Loucy (cell line): ENCODE measurements around the gene SPOCK1.

Source experiments
- H2AFZ ChIP-seq: fragments of 200-600 bp; sonication (generic); 2 replicates; pipeline ENCODE4 v1.6.0; 2016; ENCODE audit warnings: antibody characterized with exemption, mild to moderate bottlenecking, low read length, moderate library complexity
- H3F3A ChIP-seq: fragments of 200-600 bp; 2 replicates; pipeline ENCODE4 v1.6.0; 2016; ENCODE audit warnings: antibody characterized with exemption, low read depth, mild to moderate bottlenecking
- H3K27me3 ChIP-seq: fragments of 200-600 bp; sonication (generic); 2 replicates; pipeline ENCODE4 v1.6.1; 2014; ENCODE audit warnings: low read length, mild to moderate bottlenecking; ENCODE audit not compliant: insufficient read depth, poor library complexity, severe bottlenecking
- H3K36me3 ChIP-seq: fragments of 200-600 bp; sonication (generic); 2 replicates; pipeline ENCODE4 v1.6.1; 2016; ENCODE audit warnings: low read length; ENCODE audit not compliant: insufficient read depth
- H3K4me1 ChIP-seq: fragments of 200-600 bp; sonication (generic); 2 replicates; pipeline ENCODE4 v1.5.1; 2014; ENCODE audit warnings: low read length, mild to moderate bottlenecking; ENCODE audit not compliant: insufficient read depth, poor library complexity, severe bottlenecking
- H3K4me2 ChIP-seq: fragments of 200-600 bp; sonication (generic); 2 replicates; pipeline ENCODE4 v1.6.0; 2014; ENCODE audit warnings: antibody characterized with exemption, low read length, low read depth, mild to moderate bottlenecking; ENCODE audit not compliant: poor library complexity, severe bottlenecking
- H3K4me3 ChIP-seq: fragments of 200-600 bp; sonication (generic); 2 replicates; pipeline ENCODE4 v1.5.1; 2014; ENCODE audit warnings: low read length, mild to moderate bottlenecking, mixed read lengths; ENCODE audit not compliant: poor library complexity, severe bottlenecking
- H3K79me2 ChIP-seq: fragments of 200-600 bp; sonication (generic); 2 replicates; pipeline ENCODE4 v1.6.1; 2014; ENCODE audit warnings: low read length; ENCODE audit not compliant: insufficient read depth
- H3K9ac ChIP-seq: fragments of 200-600 bp; sonication (generic); 2 replicates; pipeline ENCODE4 v1.6.0; 2014; ENCODE audit warnings: mild to moderate bottlenecking, low read depth, low read length, moderate library complexity; ENCODE audit not compliant: poor library complexity, severe bottlenecking
- H3K9me2 ChIP-seq: fragments of 200-600 bp; sonication (generic); replicated peaks from 2 replicates; pipeline ENCODE4 v1.6.1; 2016; ENCODE audit warnings: low read depth, low read length, mixed read lengths
- H3K9me3 ChIP-seq: fragments of 200-600 bp; sonication (generic); 2 replicates; pipeline ENCODE4 v1.6.1; 2014; ENCODE audit warnings: mild to moderate bottlenecking, antibody characterized with exemption, low read length, low read depth; ENCODE audit not compliant: insufficient read depth
- H4K20me1 ChIP-seq: fragments of 200-600 bp; sonication (generic); 2 replicates; pipeline ENCODE4 v1.6.0; 2014; ENCODE audit warnings: antibody characterized with exemption, low read length, mild to moderate bottlenecking; ENCODE audit not compliant: insufficient read depth, poor library complexity, severe bottlenecking
- CTCF ChIP-seq: fragments of 200-600 bp; sonication (generic); conservative IDR thresholded peaks from 2 replicates; pipeline ENCODE4 v1.5.1; 2014; ENCODE audit warnings: mild to moderate bottlenecking, antibody characterized with exemption, low read length
- EZH2phosphoT487 ChIP-seq: fragments of 200-600 bp; IDR thresholded peaks from 2 replicates; pipeline ENCODE4 v1.6.1; 2018; ENCODE audit warnings: antibody characterized with exemption, mild to moderate bottlenecking, moderate library complexity, borderline replicate concordance

SPOCK1 gene

GRCh38 chr5:137433539-137433938, 65.6 kb downstream of the SPOCK1 start:
- TF ChIP-seq EZH2phosphoT487: no peak
- no peak for TF ChIP-seq CTCF

GRCh38 chr5:137432376-137432775, 66.8 kb downstream of the SPOCK1 start:
- no peaks in the 10 kb centered on the region for H3K9me2 ChIP-seq
- H3K4me1 ChIP-seq: no peaks in the 10 kb centered on the region
- H4K20me1 ChIP-seq: no peaks in the 10 kb centered on the region
- no peak overlapping the region for H3K4me3 ChIP-seq
- TF ChIP-seq CTCF (no peak), EZH2phosphoT487 (no peak)
- no peaks in the 10 kb centered on the region for H3K27me3 ChIP-seq
- no peaks in the 10 kb centered on the region for H3K79me2 ChIP-seq
- H3K9me3 ChIP-seq: no peaks in the 10 kb centered on the region
- H3K4me2 ChIP-seq: no peak overlapping the region
- H3K9ac ChIP-seq: no peak overlapping the region
- no peaks in the 10 kb centered on the region for H3F3A ChIP-seq
- no peaks in the 10 kb centered on the region for H3K36me3 ChIP-seq
- H2AFZ ChIP-seq: no peak overlapping the region

More at GRCh38 chr5:137433539-137433938, 65.6 kb downstream of the SPOCK1 start:
- Histone ChIP-seq H3K9ac (no peak overlapping the region), H3K4me2 (no peak overlapping the region), H3K4me3 (no peak overlapping the region), H4K20me1 (no peaks in the 10 kb centered on the region), H3K36me3 (no peaks in the 10 kb centered on the region), H3K79me2 (no peaks in the 10 kb centered on the region), H3K4me1 (no peaks in the 10 kb centered on the region), H3F3A (no peaks in the 10 kb centered on the region), H3K9me2 (no peaks in the 10 kb centered on the region), H2AFZ (no peak overlapping the region), H3K27me3 (no peaks in the 10 kb centered on the region), H3K9me3 (no peaks in the 10 kb centered on the region)

- H3K4me2 ChIP-seq: no peak overlapping the region
- no peak for TF ChIP-seq CTCF
- no peak for TF ChIP-seq EZH2phosphoT487
- H3K9me2 ChIP-seq: no peaks in the 10 kb centered on the region
- H3K27me3 ChIP-seq: no peaks in the 10 kb centered on the region
- H3K79me2 ChIP-seq: no peaks in the 10 kb centered on the region
- no peaks in the 10 kb centered on the region for H3K36me3 ChIP-seq
- H3K9me3 ChIP-seq: no peaks in the 10 kb centered on the region
- no peaks in the 10 kb centered on the region for H3F3A ChIP-seq
- H4K20me1 ChIP-seq: no peaks in the 10 kb centered on the region
- H3K4me3 ChIP-seq: no peak overlapping the region
- no peak overlapping the region for H3K9ac ChIP-seq
- H2AFZ ChIP-seq: no peak overlapping the region
- H3K4me1 ChIP-seq: no peaks in the 10 kb centered on the region
These were observed 68.1 kb downstream of the SPOCK1 start for GRCh38 chr5:137431051-137431450.
